ENCODE data around the gene BDH1.

Gene BDH1

DNA sequence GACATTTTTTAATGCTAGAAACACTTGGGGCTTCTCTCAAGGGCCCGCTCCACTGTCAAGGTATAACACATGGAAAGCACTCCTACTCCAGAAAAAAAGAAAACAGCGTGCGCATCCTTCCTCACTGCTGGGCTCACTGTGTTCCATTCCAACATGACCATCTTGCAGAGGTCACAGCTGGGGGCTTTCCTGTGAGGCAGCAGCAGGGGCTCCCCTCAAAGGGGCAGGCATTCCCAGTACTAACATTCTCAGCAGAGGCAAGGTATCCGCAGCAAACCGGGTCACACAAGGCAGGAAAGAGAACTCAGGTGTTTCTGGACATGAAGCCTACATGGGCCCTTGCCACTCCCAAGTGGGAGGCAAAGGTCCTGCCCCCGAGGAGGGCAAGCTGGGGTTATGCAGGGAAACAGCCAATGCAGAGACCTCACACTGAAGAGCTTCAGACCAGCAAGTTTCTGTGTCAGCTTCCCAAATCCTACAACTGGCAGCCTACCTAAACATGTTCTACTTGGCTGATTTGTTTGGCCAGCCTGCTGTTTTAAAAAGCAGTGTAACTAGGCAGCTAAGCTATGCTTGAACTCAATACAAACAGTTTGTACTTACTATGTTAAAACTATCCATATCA lies 6.4 kb downstream of the BDH1 start:
- DNase-seq (ENCODE audit: low read depth in 2 of 2, low spot score in 1 of 2) = no peak

DNA sequence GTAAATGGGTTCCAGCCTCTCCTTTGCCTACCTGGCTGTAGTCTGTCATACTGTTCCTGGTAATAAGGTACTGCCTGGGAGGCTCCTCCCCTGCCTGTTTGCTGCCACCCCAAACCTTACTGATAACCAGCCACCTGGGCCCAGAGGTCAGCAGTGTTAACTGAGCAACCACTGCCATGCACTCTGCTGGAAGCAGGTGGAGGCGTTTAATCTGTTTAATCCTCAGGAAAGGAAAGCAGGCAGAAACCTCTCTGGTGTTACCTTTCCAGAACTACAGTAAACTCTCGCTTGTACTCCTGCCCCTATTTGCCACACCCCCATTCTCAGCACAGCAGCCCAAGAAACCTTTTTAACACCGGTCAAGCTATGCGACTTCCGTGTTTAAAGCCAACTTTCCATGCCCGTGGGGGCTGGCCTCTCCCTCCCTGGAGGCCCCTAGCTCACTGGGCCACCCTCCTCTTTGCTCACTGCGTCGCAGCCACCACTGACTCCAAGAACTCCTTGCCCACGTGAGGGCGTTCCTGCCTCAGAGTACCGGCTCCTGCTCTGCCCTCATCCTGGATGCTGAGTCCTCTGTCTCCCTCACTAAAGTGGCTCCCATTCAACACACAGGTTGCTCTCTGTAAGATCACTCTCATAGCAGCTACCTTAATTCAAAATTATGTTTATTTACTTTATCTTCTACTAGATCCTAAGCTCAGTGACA lies 8.3 kb downstream of the BDH1 start:
- DNase-seq (ENCODE audit: low read depth in 2 of 2, low spot score in 1 of 2) = no peak

DNA sequence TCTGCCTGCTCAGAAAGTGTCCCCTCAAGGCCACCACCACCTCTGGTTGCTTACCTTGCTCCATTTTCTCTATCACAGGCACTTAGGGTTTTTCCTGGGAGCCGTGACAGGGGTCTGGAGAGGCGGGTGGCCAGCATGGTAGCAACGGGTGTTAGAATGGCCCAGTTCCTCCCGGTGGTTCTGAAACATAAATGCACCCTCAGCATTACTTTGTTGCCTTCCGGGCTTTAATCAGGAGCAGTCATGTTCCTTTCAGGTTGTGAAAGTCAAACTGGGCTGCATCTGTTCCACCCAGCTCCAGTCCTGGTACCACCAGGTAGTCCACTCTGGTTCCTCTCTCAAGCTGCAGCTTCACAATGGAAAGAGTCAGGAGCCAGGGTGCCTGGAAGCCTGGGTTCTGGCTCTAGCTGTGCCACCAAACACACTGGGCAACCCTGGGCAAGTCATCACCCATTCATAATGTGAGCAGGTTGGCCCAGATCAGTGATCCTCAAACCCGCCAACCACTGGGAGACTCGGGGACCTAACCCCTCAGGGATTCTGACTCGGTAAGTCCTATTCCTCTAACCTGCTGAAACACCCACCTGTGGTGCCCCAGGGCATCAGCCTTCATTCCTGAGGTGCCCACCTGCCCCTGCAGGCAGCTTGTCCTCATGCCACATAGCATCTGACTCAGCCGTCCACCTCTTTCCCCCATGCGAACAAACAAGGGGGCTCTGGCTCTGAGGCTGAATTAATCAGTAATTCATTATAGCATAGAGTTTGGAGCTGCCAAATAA lies 9.3 kb downstream of the BDH1 start:
- no peak for DNase-seq (ENCODE audit: low read depth in 2 of 2, low spot score in 1 of 2)

DNA sequence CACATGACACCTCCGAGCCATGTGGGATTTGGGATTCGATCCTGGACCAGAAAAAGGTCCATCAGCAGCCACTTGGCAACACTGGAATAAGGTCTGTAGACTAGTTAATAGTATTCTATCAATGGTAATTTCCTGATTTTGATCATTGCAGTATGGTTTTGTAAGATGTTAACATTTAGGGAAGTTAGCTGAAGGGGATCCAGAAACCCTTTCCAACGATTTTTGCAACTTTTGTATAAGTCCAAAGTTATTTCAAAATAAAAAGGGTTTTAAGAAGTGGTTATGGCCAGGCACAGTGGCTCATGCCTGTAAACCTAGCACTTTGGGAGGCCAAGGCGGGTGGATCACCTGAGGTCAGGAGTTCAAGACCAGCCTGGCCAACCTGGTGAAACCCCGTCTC lies 10.2 kb downstream of the BDH1 start:
- DNase-seq (ENCODE audit: low read depth in 2 of 2, low spot score in 1 of 2) = no peak

DNA sequence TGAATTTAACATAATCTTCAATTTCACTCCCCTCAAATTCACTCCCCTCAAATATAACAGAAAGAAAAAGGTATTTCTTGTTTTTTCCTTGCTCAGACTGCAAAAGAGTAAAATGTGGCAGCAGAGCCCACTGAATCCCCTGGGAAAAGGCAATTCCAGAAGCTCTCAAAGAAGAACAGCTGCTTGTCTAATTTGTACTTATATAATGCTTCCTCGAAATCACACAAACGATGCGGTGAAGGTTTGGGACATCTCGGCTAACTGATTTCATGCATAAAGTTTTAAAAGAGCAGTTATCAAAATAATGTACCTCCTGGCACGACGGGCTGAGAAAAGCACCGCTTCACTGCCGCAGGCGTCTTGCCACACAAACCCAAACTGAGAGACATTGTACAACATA lies 10.7 kb downstream of the BDH1 start:
- no peak for DNase-seq (ENCODE audit: low read depth in 2 of 2, low spot score in 1 of 2)

DNA sequence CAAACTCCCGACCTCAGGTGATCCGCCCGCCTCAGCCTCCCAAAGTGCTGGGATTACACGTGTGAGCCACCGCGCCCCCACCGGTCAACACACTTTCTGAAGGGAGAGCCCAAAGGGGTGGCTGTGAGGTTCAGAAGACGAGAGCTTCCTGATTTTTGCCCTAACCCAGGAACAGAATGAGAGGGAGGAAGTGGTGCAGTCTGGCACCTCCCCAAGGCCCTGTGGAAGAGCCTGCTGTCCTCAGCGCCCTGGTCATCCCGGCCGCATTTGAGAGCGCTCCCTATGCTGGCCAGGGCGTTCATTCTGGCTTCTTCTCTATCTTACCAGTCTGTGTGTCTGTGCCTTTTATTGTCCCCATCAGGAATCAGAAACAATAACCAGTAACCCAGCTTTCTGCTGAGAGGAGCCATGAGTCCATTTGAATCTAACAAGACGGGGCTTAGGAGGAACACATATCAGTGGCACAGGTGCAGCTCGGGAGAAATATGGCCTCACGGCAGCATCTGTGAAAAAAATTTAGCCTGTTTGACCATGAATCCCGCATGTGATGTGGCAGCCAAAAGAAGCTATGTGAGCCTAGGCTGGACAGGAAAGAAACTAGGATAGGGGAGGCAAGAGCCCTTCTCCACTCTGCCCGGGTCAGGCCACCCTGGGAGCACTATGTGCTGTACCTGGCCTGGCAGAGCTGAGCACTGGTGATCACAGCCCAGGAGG lies 12.9 kb downstream of the BDH1 start:
- no peak for DNase-seq (ENCODE audit: low read depth in 2 of 2, low spot score in 1 of 2)

DNA sequence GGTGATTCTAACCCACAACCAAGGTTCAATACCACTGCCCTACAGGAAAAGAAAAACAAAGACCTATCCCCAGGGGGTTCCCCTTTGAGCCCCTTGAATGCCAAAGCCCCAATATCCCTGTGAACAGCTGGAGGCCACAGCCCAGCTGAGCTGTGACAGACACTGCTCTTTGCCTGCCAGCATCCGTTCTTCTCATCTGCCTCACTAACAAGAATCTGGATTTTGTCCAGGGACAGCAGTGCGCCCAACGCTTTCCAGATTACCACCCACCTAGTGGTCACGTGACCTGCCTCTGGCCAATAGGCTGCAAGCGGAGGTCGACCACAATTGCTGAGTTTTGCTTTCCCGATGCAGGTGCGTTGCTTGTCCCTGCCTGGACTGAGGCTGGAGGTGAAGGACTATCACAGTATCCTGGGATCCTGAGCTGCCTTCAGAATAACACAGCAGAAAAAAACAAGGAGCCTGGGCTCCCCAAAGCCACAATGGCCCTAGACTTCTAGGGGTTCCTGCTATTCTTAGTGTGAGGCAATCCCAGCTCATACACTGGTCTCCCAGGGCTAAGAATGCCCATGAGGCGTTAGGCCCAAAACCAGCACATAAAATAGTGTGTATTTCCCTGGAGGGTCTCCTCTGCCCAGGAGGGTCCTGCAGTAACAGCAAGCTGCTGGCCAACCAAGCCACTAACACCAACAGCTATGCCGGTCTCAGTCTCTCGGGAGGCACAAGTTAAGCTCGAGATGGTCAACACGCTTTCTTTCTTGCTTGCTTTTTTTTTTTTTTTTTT lies 13.8 kb downstream of the BDH1 start:
- DNase-seq (ENCODE audit: low read depth in 2 of 2, low spot score in 1 of 2) = no peak

DNA sequence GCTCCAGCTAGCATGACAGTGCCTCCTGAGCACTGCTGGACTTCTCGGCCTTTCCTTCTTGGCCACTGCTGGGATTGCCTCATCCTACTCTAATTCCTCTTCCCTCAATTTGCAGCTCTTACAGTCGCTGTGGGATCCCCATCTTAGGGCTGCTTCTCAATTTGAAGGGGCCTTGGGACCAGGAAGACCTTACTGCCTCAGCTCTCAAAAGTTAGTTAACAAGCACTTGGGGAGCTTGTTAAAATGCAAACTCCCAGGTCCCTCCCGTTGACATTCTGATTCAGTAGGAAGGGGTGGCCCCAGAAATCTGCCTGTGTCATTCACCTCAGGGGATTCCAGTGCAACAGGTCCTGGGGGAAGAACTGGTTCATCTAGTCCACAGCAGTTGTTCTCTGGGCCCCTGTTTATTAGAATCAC lies 14.8 kb downstream of the BDH1 start:
- no peak for DNase-seq (ENCODE audit: low read depth in 2 of 2, low spot score in 1 of 2)

DNA sequence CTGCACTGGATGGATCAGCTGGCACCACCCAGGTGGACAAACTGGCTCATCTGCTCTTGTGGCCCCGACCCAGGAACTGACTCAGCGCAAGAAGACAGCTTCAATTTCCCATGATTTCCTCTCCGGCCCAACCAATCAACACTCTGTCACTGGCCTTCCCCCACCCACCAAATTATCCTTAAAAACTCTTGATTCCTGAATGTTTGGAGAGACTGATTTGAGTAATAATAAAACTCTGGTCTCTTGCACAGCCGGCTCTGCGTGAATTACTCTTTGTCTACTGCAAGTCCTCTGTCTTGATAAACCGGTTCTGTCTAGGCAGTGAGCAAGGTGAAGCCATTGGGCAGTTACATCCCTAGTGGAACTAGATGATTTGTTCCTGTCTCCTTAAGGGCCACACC lies 16.1 kb downstream of the BDH1 start:
- DNase-seq (ENCODE audit: low read depth in 2 of 2, low spot score in 1 of 2) = no peak

DNA sequence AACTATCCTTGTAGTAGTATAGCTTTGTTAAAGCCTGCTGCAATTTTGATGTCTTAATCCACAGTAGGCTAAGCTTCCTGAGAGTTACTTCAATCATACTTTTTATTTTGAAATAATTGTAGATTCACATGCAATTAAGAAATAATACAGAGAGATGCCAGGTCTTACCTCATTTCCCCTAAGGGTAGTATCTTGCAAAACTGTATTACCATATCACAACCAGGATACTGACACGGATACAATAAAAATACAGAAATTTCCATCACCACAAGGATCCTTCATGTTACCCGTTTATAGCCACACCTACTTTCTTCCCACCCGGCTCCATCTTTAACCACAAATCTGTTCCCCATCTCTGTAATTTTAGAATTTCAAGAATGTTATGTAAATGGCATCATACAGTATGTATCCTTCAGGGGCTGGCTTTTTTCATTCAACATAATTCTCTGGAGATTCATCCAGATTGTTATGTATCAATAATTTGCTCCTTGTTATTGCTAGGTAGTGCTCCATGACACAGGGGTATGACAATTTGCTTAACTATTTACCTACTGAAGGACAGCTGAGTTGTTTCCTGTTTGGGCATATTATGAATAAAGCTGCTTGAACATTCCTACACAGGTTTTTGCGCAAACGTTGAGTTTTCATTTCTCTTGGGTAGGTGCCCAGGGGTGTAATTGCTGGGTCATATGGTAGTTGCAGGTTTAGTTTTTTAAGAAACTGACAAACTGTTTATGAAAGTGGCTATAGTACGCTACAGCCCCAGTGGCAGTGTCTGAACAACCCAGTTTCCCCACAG lies 21.6 kb downstream of the BDH1 start:
- no peak for DNase-seq (ENCODE audit: low read depth in 2 of 2, low spot score in 1 of 2)

DNA sequence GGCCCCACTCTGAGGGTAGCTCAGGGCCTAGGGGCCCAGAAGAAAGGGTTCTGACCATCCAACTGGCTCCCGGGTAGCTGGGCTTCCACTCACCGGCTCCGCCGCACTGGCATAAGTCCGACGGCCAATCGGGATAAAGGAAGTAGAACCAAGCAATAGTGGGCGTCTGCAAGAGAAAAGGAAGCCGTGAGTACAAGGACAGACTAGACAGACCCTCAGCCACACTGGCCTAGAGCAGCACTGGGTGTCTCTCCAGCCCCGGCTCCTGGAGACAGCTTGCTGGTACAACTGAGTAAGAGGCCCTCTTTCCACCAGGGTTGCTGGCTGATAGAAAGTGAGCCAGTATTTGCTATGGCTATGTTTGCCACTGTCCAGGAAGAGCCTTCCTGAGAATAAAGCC lies 22.4 kb downstream of the BDH1 start:
- no peak for DNase-seq (ENCODE audit: low read depth in 2 of 2, low spot score in 1 of 2)

DNA sequence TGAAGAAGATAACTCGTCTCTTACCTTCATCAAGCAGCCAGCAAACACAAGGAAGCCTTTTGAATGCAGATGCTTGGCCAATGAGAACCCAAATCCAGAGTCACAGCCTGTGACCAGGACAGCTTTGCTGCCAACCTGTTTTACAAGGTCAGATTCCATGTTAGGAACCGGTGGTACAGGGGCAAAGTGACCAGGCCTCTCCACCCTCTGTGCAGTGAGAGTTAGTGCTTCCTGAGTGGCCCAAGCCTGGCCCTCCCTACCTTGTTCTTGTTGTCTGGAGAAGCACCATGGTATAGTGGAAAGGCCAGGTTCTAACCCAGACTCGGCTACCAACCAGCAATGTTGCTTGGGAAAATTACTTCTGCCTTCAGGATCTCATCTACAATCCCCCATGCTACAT lies 23.4 kb downstream of the BDH1 start:
- DNase-seq (ENCODE audit: low read depth in 2 of 2, low spot score in 1 of 2) = no peak

DNA sequence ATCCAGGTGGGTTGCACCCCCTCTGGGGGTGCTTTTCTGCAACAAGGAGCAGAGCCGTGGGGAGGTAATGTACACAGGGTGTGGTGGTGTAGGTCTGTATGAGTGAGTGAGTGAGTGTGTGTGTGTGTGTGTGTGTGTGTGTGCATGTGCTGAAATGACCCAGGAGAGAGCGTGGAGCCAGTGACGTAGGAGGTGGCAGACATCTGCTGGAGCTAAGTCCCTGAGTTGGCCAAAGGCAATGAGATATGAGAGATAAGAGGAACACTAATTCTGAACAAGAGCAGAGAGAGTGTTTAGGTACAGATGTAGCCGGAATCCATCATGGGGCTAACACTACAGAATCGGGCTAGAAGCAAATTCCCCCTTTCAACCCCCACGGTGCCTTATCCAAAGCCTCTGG lies 27.6 kb downstream of the BDH1 start:
- no peak for DNase-seq (ENCODE audit: low read depth in 2 of 2, low spot score in 1 of 2)

DNA sequence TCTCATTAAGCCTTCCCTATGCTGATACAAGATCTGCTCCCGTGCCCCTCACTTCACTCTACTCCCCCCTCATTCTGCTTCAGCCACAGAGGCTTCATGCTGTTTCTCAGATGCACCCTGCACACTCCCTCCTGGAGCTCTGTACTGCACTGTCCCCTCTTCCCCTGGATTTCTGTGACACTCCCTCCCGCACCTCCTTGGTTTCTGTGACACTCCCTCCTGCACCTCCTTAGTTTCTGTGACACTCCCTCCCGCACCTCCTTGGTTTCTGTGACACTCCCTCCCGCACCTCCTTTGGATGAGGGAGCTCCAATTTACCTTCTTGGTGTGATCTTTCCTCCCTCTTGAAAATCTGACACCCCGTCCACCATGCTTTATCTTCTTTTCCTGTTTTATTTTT lies 28.2 kb downstream of the BDH1 start:
- DNase-seq (ENCODE audit: low read depth in 2 of 2, low spot score in 1 of 2) = no peak

DNA sequence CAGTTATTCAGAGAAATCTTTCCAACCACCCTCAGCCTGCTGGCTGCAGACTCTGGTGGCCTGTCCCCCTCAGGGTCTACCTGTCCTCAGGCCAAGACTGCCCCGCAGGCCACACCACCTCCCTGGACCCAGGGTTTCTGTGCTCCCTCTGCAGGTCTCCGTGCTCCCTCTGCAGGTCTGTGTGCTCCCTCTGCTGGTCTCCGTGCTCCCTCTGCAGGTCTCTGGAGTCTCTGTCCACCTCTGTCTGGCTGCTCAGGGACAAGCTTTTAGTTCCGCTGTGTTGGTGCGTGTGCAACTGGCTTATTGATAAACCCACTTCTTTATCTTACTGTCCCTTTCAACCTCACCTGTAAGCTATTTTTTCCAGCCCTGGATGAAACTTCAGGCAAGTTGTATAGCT lies 30.1 kb downstream of the BDH1 start:
- no peak for DNase-seq (ENCODE audit: low read depth in 2 of 2, low spot score in 1 of 2)

DNA sequence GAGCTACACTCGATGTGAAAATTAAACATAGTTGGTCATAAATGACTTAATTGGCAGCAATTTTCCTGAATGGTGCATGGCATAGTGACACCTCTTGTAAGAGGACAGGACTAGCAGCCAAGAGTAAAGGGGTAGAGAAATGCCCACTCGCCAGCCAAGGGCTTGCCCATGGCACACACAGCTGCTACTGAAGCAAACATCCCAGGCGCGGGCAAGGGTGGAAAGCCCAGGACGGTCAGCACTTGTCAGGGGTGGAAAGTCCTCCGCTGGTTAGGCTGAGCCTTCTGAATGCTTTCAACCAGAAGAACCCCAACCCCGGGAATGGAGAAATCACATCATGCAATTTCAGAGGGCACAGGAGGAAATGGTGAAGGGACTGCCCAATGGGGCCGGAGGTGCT lies 31.6 kb downstream of the BDH1 start:
- no peak for DNase-seq (ENCODE audit: low read depth in 2 of 2, low spot score in 1 of 2)

DNA sequence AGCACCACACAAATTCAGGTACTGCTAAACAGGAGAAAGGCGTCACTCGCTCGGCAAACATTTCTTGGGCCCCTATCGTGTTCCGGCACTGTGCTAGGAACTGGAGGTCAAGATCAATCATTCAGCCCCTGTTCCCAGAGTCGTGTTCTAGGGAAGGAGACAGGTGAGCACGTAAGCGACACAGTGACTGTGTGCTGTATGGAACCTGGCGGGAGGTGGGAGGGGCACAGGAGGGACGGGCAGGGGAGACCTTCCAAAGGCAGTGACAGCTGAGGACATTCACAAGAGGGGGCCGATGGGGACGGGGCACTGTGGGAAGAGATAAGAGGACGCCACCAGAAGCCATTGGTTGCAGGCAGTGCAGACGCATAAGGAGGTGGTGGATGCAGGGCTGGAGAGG lies 32.2 kb downstream of the BDH1 start:
- DNase-seq (ENCODE audit: low read depth in 2 of 2, low spot score in 1 of 2) = no peak

DNA sequence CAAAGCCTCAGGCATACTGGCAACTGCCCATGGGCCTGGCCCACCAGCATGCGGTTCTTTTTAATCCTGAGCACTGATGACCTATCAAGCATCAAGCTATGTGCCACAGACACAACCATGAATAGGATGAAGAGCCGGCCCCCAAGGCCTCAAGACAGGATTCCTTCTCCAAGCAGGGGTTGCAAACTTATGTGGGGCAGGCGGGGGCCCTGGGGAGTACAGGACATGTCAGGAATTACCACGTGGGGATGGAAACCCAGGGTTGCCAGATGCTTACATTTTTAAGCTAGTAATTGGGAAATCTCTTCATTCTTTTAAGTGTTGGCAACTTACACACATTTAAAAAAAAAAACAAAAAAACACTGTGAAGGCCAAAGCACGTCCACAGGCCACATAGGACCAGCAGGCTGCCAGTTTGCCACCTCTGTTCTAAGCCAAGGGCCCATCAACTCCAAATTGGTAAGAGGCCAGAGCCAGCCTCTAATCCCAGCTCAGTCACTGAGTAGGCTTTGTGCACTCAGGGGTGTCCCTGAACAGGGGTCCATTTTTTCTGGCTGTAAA lies 32.8 kb downstream of the BDH1 start:
- no peak for DNase-seq (ENCODE audit: low read depth in 2 of 2, low spot score in 1 of 2)

DNA sequence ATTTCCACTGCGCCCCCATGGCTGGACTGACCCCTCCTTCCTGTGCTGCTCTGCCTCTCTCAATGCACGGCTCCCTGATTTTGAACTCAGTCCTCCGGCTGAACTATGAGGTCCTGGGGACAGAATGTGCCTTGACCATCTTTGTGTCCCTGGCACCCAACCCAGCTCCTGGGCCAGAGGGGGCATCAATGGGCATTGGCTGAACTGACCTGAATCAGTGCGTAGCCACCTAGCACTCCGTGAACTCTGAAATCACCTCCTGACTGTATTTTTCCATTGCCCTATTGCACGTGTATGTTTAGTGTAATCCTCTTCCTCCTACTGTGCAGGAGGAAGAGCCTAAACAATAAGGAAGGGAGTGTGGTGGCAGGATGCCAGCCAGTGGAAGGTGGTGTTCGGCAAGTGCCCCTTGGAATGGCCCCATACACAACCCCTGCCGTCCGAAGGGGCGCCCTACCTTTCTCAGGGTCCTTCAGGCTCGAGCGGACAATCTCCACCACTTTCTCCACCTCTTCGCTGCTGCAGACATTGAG lies 33.5 kb downstream of the BDH1 start:
- no peak for DNase-seq (ENCODE audit: low read depth in 2 of 2, low spot score in 1 of 2)

Measured in stimulated activated CD8-positive, alpha-beta memory T cell treated with anti-CD3 and anti-CD28 coated beads, Interleukin-4, amount 100 ng/mL, for 1 hour (primary cell).